ENCODE measurements around the gene TCL1B. TPM values are rescaled to one million over a fixed set of nuclear protein-coding genes. Genes with fewer than 3 reads are reported as not detected.

TCL1B gene
- total RNA-seq, 4 donors from 2014 or later = not detected

GRCh38 chr14:95696741-95697140, 10.5 kb downstream of the TCL1B start:
- Histone ChIP-seq H3K36me3 (no peaks in the 10 kb centered on the region), H3K27me3 (peaks cover 74% of the 10 kb centered on the region), H3K27ac (no peak overlapping the region), H3K9me3 (no peaks in the 10 kb centered on the region), H3K4me3 (no peak overlapping the region), H3K4me1 (no peaks in the 10 kb centered on the region)
- TF ChIP-seq POLR2A (IDR thresholded peaks at IDR 0.05) = no peak
- TF ChIP-seq EP300 (IDR thresholded peaks at IDR 0.05) = no peak
- no peak for TF ChIP-seq CTCF (IDR thresholded peaks at IDR 0.05)
- no peak for TF ChIP-seq POLR2AphosphoS5 (IDR thresholded peaks at IDR 0.05)
- 10 to 72% methylated on average over 2 to 15 of the region's 15 CpGs for WGBS, 2 donors (ENCODE audit: low coverage in 1 of 2)
- no peak for ATAC-seq

GRCh38 chr14:95697764-95698163, 11.5 kb downstream of the TCL1B start:
- WGBS, 2 donors (ENCODE audit: low coverage in 1 of 2) = 43 to 52% methylated on average over 6 to 7 of the region's 7 CpGs
- Histone ChIP-seq H3K4me1 (no peaks in the 10 kb centered on the region), H3K9me3 (no peaks in the 10 kb centered on the region), H3K36me3 (no peaks in the 10 kb centered on the region), H3K27ac (no peak overlapping the region), H3K4me3 (no peak overlapping the region), H3K27me3 (peaks cover 75% of the 10 kb centered on the region)
- no peak for ATAC-seq
- TF ChIP-seq POLR2AphosphoS5 (IDR thresholded peaks at IDR 0.05) = no peak
- TF ChIP-seq POLR2A (IDR thresholded peaks at IDR 0.05) = no peak
- no peak for TF ChIP-seq CTCF (IDR thresholded peaks at IDR 0.05)
- no peak for TF ChIP-seq EP300 (IDR thresholded peaks at IDR 0.05)

- H3K27me3 ChIP-seq = peaks cover 74% of the 10 kb centered on the region
- no peaks in the 10 kb centered on the region for H3K36me3 ChIP-seq
- TF ChIP-seq POLR2AphosphoS5 (IDR thresholded peaks at IDR 0.05) (no peak), EP300 (IDR thresholded peaks at IDR 0.05) (no peak), CTCF (IDR thresholded peaks at IDR 0.05) (no peak)
- no peak overlapping the region for H3K4me3 ChIP-seq
- H3K27ac ChIP-seq = no peak overlapping the region
- no peak for ATAC-seq
- H3K9me3 ChIP-seq = no peaks in the 10 kb centered on the region
- H3K4me1 ChIP-seq = no peaks in the 10 kb centered on the region
Measured at GRCh38 chr14:95698287-95698686, 12.1 kb downstream of the TCL1B start.

- no peak for ATAC-seq
- Histone ChIP-seq H3K36me3 (no peaks in the 10 kb centered on the region), H3K27ac (no peak overlapping the region), H3K4me3 (no peak overlapping the region), H3K27me3 (peaks cover 67% of the 10 kb centered on the region), H3K9me3 (no peaks in the 10 kb centered on the region), H3K4me1 (no peaks in the 10 kb centered on the region)
- TF ChIP-seq POLR2AphosphoS5 (IDR thresholded peaks at IDR 0.05) (no peak), CTCF (IDR thresholded peaks at IDR 0.05) (no peak), EP300 (IDR thresholded peaks at IDR 0.05) (no peak), POLR2A (IDR thresholded peaks at IDR 0.05) (no peak)
- WGBS, 2 donors (ENCODE audit: low coverage in 1 of 2) = 54 to 55% methylated on average over 5 of the region's 5 CpGs
Measured at GRCh38 chr14:95699412-95699811, 13.2 kb downstream of the TCL1B start.

- Histone ChIP-seq H3K9me3 (no peaks in the 10 kb centered on the region), H3K27me3 (peaks cover 62% of the 10 kb centered on the region), H3K27ac (no peak overlapping the region), H3K4me1 (no peaks in the 10 kb centered on the region), H3K4me3 (no peak overlapping the region), H3K36me3 (no peaks in the 10 kb centered on the region)
- TF ChIP-seq POLR2A (IDR thresholded peaks at IDR 0.05) (no peak), POLR2AphosphoS5 (IDR thresholded peaks at IDR 0.05) (no peak), EP300 (IDR thresholded peaks at IDR 0.05) (no peak), CTCF (IDR thresholded peaks at IDR 0.05) (no peak)
- WGBS, 2 donors (ENCODE audit: low coverage in 1 of 2) = 32 to 50% methylated on average over 5 of the region's 5 CpGs
- ATAC-seq = no peak
Measured at GRCh38 chr14:95700221-95700976, 14.2 kb downstream of the TCL1B start.

All from gastroesophageal sphincter (tissue), 4 donors.